ENCODE data around the gene PRKCSH.
"Not testable (repeated sequence)": the region's sequence is repeated elsewhere in the genome, so short reads cannot be mapped to it uniquely, and the experiment has no call there.

GRCh38 chr19:11458912-11459311 is 23.5 kb downstream of the PRKCSH start:
- not testable (repeated sequence) for TF ChIP-seq CTCF, POLR2A (IDR thresholded peaks at IDR 0.05)
